HUES64 (cell line): ENCODE results near the gene ZNF554.
"Not testable (repeated sequence)": the region's sequence is repeated elsewhere in the genome, so short reads cannot be mapped to it uniquely, and the experiment has no call there.

Experiments
- H3K27ac ChIP-seq: 2 replicates; pipeline ENCODE4 v1.7.0; 2013; ENCODE audit warnings: low read depth, low read length, inconsistent platforms
- H3K27me3 ChIP-seq: 2 replicates; pipeline ENCODE4 v1.6.1; 2013; ENCODE audit warnings: mild to moderate bottlenecking, low read length; ENCODE audit not compliant: insufficient read depth
- H3K36me3 ChIP-seq: 2 replicates; pipeline ENCODE4 v1.6.1; 2013; ENCODE audit warnings: mild to moderate bottlenecking, low read length; ENCODE audit not compliant: insufficient read depth
- H3K4me1 ChIP-seq: 2 replicates; pipeline ENCODE4 v1.6.1; 2013; ENCODE audit warnings: mild to moderate bottlenecking, low read length, moderate library complexity; ENCODE audit not compliant: insufficient read depth
- H3K4me3 ChIP-seq: 2 replicates; pipeline ENCODE4 v1.5.1; 2013; ENCODE audit warnings: mild to moderate bottlenecking, low read length, moderate library complexity
- H3K9ac ChIP-seq: 2 replicates; pipeline ENCODE4 v1.6.1; 2013; ENCODE audit warnings: mild to moderate bottlenecking, low read depth, low read length
- H3K9me3 ChIP-seq: 2 replicates; pipeline ENCODE4 v1.6.1; 2013; ENCODE audit warnings: low read depth, low read length; ENCODE audit not compliant: insufficient read depth
- WGBS: fragments of 150-250, 120-280 bp; methylation state at CpG from one replicate; pipeline ENCODE4 v1.1.7; 2013; ENCODE audit warnings: missing lambda C conversion rate; 5-methylcytosine and 5-hydroxymethylcytosine counted together

ZNF554 gene

DNA sequence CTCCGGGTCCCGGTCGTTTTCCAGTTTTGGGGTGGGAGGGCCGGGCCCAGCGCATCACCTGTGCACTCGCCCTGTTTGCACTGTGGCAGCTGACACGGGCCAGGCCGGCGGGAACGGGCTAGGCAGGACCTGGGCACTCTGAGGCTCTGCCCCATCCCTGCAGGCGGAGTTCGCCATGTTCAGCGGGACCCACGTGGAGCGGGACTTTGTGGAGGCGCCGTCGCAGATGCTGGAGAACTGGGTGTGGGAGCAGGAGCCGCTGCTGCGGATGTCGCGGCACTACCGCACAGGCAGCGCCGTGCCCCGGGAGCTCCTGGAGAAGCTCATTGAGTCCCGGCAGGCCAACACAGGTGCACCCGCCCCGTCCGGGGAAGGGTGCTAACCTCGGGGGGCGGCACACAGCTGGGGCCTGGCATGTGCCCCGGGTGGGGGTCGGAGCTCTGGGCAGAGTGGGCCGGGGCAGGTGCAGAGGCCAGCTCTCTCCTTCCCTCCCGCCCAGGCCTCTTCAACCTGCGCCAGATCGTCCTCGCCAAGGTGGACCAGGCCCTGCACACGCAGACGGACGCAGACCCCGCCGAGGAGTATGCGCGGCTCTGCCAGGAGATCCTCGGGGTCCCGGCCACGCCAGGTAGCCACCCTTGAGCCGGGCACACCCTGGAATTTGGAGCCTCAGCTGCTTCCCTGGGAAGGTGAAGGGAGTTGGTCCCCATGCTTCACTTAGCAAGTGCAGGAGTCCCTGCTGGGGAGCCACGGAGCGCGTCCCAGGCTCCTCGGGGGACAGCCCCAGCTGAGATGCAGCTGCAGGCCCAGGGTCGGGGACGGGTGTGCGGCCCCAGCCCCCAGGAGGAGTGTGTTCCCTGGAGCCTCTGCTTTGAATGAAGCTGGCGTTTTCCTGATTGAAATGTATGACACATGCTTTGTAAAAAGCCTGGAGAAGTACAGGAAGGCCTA is 9.3 kb upstream of the ZNF554 start:
- H3K27me3 ChIP-seq: no peaks in the 10 kb centered on the region
- H3K9ac ChIP-seq: no peak overlapping the region
- no peak overlapping the region for H3K27ac ChIP-seq
- H3K4me3 ChIP-seq: no peak overlapping the region
- H3K36me3 ChIP-seq: peaks cover 82% of the 10 kb centered on the region
- H3K4me1 ChIP-seq: no peaks in the 10 kb centered on the region
- no peaks in the 10 kb centered on the region for H3K9me3 ChIP-seq
- WGBS: 96% methylated on average over 58 of the region's 58 CpGs

DNA sequence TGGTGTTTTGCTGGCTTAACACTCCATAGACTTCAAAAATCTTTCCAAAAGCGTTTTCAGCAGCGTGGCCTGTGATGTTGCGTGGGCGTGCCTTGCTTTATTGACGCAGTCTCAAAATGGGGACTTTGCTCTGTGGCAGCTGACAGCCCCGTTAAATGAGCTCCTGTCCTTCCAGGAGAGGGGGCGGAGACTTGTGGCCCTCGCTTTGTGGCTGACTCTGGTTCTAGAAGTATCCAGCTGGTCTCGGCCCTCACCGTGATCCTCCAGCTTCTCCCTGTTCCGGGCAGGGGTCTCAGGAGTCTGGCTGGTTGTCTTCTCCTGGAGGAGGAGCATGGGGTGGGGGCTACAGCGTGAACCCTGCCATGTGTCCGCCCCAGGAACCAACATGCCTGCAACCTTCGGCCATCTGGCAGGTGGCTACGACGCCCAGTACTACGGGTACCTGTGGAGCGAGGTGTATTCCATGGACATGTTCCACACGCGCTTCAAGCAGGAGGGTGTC is 8.4 kb upstream of the ZNF554 start:
- Histone ChIP-seq H3K36me3 (peaks cover 76% of the 10 kb centered on the region), H3K4me1 (no peaks in the 10 kb centered on the region), H3K9ac (no peak overlapping the region), H3K4me3 (no peak overlapping the region), H3K27ac (no peak overlapping the region), H3K9me3 (no peaks in the 10 kb centered on the region), H3K27me3 (no peaks in the 10 kb centered on the region)
- 97% methylated on average over 20 of the region's 20 CpGs for WGBS

DNA sequence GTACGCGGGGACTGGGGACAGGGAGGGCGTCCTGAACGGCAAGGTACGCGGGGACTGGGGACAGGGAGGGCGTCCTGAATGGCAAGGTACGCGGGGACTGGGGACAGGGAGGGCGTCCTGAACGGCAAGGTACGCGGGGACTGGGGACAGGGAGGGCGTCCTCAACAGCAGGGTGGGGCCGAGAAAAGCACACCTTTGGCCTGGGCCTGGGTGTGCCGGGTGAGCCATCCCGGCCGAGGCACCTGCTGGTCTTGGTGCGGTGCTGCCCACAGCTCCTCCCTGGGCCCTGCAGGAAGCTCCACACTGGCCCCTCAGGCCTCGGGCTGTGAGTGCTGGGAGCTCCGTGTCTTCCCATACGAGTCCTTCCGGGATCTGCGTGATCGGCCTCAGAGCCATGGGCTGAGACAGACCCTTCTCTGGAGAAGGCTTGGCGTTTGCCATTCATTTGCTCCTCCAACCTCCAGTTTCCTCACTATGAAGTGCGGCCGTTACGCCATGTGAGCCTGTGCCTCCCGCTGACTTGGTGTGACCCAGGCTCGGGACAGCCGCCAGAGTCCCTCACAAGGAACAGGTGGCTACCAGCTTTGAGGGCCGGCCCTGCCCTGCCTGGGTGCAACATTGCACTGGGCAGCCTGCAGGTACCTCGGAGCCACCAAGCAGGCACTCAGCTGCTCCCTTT is 7.8 kb upstream of the ZNF554 start:
- Histone ChIP-seq H3K9me3 (no peaks in the 10 kb centered on the region), H3K36me3 (peaks cover 70% of the 10 kb centered on the region), H3K9ac (no peak overlapping the region), H3K27ac (no peak overlapping the region), H3K4me1 (no peaks in the 10 kb centered on the region), H3K4me3 (no peak overlapping the region), H3K27me3 (no peaks in the 10 kb centered on the region)
- 94% methylated on average over 34 of the region's 34 CpGs for WGBS

DNA sequence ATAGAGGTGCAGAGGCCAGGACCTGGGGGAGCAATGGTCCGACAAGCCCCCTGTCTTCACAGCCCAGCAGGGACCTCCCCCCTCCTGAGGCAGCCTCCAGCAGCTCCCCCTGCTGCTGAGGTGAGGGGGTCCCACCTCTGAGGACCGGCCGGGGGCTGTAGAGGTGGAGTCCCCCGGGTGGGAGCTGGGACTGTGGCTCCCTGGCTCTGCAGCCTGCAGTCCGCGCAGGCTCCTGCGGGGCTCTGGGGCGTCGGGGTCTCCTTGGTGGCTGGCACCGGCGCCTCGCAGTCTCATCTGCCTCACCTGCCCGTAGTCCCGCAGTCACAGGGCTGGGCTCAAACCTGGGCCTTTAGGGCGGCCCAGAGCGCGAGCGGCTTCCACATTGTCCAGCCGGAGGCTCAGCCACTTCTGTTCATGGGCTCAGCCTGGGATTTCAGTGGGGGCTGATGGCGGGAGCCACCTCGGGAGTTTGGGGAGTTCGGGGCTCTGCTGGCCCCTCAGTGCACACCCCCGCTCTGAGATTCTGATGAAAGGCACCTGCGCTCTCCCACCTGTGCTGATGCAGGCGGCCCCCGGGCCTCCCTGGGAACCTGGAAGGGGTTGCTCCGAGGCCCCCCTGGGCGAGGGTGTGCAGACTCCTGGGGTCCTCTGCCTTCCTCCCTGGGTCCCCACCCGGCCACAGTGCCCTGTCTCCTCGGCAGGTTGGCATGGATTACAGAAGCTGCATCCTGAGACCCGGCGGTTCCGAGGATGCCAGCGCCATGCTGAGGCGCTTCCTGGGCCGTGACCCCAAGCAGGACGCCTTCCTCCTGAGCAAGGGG is 7.0 kb upstream of the ZNF554 start:
- H3K9ac ChIP-seq: no peak overlapping the region
- no peak overlapping the region for H3K4me3 ChIP-seq
- WGBS: 96% methylated on average over 37 of the region's 37 CpGs
- peaks cover 63% of the 10 kb centered on the region for H3K36me3 ChIP-seq
- no peaks in the 10 kb centered on the region for H3K9me3 ChIP-seq
- H3K27ac ChIP-seq: no peak overlapping the region
- H3K27me3 ChIP-seq: no peaks in the 10 kb centered on the region
- no peaks in the 10 kb centered on the region for H3K4me1 ChIP-seq

DNA sequence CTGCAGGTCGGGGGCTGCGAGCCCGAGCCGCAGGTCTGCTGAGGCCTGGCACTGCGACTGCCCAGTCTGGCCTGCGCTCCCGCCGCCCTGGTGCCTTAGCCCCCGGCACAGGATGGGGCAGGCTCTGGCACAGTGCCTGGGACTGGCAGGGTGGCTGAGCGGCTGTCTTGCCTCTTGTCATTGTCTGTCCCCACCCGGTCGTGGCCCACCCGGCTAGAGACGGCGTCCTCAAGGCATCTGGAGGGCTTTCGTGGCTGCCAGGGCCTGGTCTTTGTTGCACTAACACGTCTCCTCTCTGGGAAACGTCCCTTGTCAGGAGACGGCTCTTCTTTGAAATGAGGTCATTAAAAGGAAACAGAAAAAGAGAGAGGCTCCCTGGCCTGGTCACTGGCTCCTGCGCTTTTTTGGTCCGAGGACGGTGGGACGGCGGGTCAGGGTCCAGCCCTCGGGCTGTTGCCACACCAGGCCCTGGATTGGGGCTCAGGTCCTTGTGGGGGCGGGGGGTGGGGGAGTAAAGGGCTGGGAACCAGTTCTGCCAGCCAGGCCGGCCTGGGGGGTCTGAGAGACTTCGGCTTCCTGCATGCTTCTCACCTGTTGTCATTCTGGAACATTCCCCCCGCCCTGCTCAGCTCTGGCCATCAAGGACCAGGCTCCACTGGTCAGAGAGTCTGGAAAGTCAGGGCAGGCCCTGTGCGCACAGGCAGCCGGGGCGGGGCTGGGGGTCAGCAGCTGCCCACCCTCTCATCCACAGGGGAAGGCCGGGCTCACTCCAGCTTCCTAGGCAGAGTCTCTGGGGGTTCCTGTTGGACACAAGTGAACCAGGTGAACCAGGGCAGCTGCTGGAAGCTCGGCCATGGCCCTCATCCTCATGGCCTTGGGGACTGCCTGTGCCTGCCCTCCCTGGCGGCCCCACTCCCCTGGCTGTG is 6.2 kb upstream of the ZNF554 start:
- peaks cover 55% of the 10 kb centered on the region for H3K36me3 ChIP-seq
- H3K27me3 ChIP-seq: no peaks in the 10 kb centered on the region
- no peak overlapping the region for H3K27ac ChIP-seq
- no peaks in the 10 kb centered on the region for H3K9me3 ChIP-seq
- H3K4me3 ChIP-seq: no peak overlapping the region
- no peak overlapping the region for H3K9ac ChIP-seq
- no peaks in the 10 kb centered on the region for H3K4me1 ChIP-seq
- WGBS: 94% methylated on average over 35 of the region's 35 CpGs

DNA sequence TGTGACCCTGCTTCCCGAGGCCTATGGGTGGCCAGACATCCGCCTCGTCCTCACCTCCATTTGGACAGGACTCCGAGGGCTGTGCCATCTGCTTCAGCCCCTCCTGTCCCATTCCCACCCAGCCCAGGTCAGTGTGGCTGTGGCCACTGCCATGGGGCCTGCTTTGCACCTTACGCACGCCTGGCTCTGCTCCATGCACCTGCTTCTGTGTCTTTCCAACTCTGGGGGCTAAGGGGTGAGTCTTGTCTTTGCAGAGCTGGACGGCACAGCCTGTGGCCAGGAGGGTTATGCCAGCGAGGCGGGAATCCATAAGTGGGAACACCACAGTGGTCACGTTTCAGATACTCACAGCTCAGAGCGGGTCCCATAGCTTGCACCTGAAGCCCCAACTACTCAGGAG is 5.2 kb upstream of the ZNF554 start:
- peaks cover 46% of the 10 kb centered on the region for H3K36me3 ChIP-seq
- no peak overlapping the region for H3K9ac ChIP-seq

DNA sequence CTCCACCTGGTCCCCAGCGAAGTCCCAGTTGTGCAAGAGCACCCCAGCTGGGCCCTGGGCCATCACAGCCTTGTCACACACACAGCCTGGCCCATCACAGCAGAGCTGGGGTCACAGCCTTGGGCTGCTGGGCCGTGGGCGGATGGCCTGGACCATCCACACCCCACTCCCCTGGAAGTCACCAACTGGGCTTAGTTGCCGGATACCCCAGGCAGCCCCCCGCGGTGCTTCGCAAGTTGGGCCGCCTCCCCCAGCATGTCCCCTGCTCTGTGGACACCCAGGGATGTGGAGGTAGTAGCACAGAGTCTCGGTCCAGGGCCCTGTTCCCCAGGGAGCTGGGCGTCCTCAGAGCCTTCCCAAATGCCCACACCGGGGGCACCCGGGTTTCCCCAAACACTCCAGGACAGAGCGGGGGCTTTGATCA is 4.5 kb upstream of the ZNF554 start:
- 95% methylated on average over 13 of the region's 13 CpGs for WGBS
- H3K27me3 ChIP-seq: no peaks in the 10 kb centered on the region
- H3K4me1 ChIP-seq: no peaks in the 10 kb centered on the region
- no peaks in the 10 kb centered on the region for H3K9me3 ChIP-seq
- H3K4me3 ChIP-seq: no peak overlapping the region
- no peak overlapping the region for H3K27ac ChIP-seq
- H3K36me3 ChIP-seq: peaks cover 38% of the 10 kb centered on the region
- H3K9ac ChIP-seq: no peak overlapping the region

More for the DNA sequence above, 5.2 kb upstream of the ZNF554 start:
- Histone ChIP-seq H3K4me1 (no peaks in the 10 kb centered on the region), H3K4me3 (no peak overlapping the region), H3K27me3 (no peaks in the 10 kb centered on the region), H3K27ac (no peak overlapping the region), H3K9me3 (no peaks in the 10 kb centered on the region)
- 94% methylated on average over 11 of the region's 11 CpGs for WGBS

DNA sequence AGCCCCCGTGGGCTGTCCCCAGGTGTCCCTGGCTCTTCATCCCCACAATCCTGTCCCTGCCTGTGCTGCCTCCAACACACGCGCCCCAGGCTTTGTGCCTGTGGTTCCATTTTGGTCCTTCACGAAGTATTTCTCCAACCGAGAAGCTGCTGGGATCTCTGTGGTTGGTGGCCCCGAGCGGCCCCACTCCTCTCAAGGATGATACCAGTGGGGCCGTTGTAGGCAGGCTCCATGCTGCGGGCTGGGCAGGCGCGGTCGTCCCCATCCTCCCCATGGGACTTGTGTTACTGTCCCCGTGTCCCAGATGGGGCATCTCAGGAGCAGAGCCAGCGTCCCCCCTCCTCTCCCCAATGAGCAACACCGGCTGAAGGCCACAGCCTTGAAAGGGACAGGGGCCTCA is 3.7 kb upstream of the ZNF554 start:
- peaks cover 31% of the 10 kb centered on the region for H3K36me3 ChIP-seq
- no peaks in the 10 kb centered on the region for H3K4me1 ChIP-seq
- H3K9me3 ChIP-seq: no peaks in the 10 kb centered on the region
- H3K9ac ChIP-seq: no peak overlapping the region
- no peak overlapping the region for H3K27ac ChIP-seq
- no peaks in the 10 kb centered on the region for H3K27me3 ChIP-seq
- WGBS: 91% methylated on average over 15 of the region's 15 CpGs
- no peak overlapping the region for H3K4me3 ChIP-seq

DNA sequence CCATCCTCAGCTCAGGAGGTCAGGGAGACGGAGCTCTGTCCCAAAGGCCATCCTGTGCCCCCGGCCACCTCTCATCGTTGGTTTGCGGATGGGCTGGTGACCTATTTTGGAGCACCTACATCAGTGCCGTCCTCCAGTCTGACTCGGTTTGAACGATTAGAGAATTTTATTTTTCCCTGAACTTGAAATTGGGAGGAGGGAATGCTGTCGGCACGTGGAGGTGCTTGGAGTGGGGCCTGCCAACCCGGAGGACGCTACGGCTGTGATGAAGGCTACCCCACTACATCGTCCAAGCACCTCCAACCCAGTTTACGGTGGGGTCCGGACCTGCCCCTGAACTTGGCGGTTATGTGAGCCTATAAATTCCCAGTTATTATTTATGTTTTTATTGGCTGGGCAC is 3.0 kb upstream of the ZNF554 start:
- 94% methylated on average over 16 of the region's 16 CpGs for WGBS
- Histone ChIP-seq H3K36me3 (peaks cover 24% of the 10 kb centered on the region), H3K4me1 (no peaks in the 10 kb centered on the region), H3K9ac (no peak overlapping the region), H3K27ac (no peak overlapping the region), H3K4me3 (no peak overlapping the region), H3K9me3 (no peaks in the 10 kb centered on the region), H3K27me3 (no peaks in the 10 kb centered on the region)

DNA sequence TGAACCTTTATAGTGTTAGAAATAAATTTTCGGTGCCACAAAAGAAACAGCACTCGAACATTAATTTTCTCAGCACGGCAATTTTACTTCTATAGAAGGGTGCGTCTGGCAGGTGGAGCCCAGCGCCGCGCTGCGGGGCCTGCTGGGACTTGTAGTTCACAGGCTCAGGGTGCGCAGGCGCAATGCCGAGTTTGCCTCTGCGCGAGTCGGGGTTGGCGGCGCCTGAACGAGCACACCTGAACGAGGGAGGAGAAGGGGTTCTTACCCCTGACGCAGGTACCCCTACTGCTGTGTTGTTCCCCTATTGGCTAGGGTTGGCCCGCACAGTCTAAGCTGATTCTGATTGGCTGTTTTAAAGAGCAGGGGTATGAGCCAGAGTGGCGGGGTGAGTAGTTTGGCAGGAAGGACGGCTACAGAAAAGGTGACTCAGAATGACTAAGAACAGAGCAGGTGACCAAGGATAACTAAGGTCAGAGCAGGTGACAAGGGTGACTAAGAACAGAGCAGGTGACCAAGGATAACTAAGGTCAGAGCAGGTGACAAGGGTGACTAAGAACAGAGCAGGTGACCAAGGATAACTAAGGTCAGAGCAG is 2.3 kb upstream of the ZNF554 start:
- 89% methylated on average over 22 of the region's 22 CpGs for WGBS
- H3K9ac ChIP-seq, H3K4me3 ChIP-seq, H3K9me3 ChIP-seq, H3K4me1 ChIP-seq, H3K27me3 ChIP-seq, H3K27ac ChIP-seq: not testable (repeated sequence)
- H3K36me3 ChIP-seq: peaks cover 17% of the 10 kb centered on the region
